Progenitor cell of endocrine pancreas (in vitro differentiated cells): ENCODE results near the gene SLC9C2. TPM values are rescaled to one million over a fixed set of nuclear protein-coding genes. Genes with fewer than 3 reads are reported as not detected.

Source experiments
- DNase-seq: peaks from one replicate; pipeline ENCODE4 v3.0.0; 2021; ENCODE audit warnings: low spot score; ENCODE audit not compliant: unreplicated experiment
- H3K27ac Mint-ChIP-seq: 2 replicates; pipeline ENCODE4 v1.8.0; 2021; ENCODE audit warnings: mild to moderate bottlenecking, moderate library complexity, mixed read lengths
- H3K27me3 Mint-ChIP-seq: 2 replicates; pipeline ENCODE4 v1.8.0; 2021; ENCODE audit warnings: mixed read lengths
- H3K36me3 Mint-ChIP-seq: 2 replicates; pipeline ENCODE4 v1.8.0; 2022; ENCODE audit warnings: mixed read lengths; ENCODE audit not compliant: insufficient read depth
- H3K4me1 Mint-ChIP-seq: 2 replicates; pipeline ENCODE4 v1.8.0; 2021; ENCODE audit warnings: low read depth, mixed read lengths
- H3K4me3 Mint-ChIP-seq: 2 replicates; pipeline ENCODE4 v1.8.0; 2021; ENCODE audit warnings: low read depth, mild to moderate bottlenecking, moderate library complexity, mixed read lengths
- H3K9me3 Mint-ChIP-seq: 2 replicates; pipeline ENCODE4 v1.8.0; 2021; ENCODE audit warnings: low read depth, mixed read lengths
- total RNA-seq: library from RNA; stranded (reverse); gene quantifications from 2 replicates; pipeline ENCODE4 v1.2.1, GENCODE V29; 2021
- TF ChIP-seq, protein P1 (sequence below): fragments of 200-600 bp; sonication (generic); IDR thresholded peaks from one replicate; pipeline ENCODE4 v1.5.0; 2021; ENCODE audit warnings: antibody characterized with exemption, mild to moderate bottlenecking; ENCODE audit not compliant: unreplicated experiment

Gene SLC9C2
- total RNA-seq, 1 donor from 2014 or later, result not detected

DNA sequence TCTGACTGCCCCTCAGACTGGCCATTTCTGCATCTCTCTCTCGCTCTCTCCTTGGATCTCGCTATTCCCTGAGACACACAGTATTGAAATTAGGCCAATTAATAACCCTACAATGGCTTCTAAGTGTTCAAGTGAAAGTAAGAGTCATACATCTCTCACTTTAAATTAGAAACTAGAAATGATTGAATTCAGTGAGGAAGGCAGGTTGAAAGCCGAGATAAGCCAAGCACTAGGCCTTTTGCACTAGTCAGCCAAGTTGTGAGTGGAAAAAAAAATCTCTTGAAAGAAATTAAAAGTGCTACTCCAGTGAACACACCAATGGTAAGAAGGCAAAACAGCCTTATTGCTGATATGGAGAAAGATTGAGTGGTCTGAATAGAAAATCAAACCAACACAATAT lies 51.2 kb downstream of the SLC9C2 start:
- Mint-ChIP-seq H3K27me3 (no peaks in the 10 kb centered on the region), H3K9me3 (no peaks in the 10 kb centered on the region), H3K27ac (no peak overlapping the region), H3K4me1 (peaks cover 15% of the 10 kb centered on the region), H3K4me3 (no peak overlapping the region), H3K36me3 (no peaks in the 10 kb centered on the region)
- TF ChIP-seq, protein P1, sequence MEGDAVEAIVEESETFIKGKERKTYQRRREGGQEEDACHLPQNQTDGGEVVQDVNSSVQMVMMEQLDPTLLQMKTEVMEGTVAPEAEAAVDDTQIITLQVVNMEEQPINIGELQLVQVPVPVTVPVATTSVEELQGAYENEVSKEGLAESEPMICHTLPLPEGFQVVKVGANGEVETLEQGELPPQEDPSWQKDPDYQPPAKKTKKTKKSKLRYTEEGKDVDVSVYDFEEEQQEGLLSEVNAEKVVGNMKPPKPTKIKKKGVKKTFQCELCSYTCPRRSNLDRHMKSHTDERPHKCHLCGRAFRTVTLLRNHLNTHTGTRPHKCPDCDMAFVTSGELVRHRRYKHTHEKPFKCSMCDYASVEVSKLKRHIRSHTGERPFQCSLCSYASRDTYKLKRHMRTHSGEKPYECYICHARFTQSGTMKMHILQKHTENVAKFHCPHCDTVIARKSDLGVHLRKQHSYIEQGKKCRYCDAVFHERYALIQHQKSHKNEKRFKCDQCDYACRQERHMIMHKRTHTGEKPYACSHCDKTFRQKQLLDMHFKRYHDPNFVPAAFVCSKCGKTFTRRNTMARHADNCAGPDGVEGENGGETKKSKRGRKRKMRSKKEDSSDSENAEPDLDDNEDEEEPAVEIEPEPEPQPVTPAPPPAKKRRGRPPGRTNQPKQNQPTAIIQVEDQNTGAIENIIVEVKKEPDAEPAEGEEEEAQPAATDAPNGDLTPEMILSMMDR, result no peak
- DNase-seq, result no peak

DNA sequence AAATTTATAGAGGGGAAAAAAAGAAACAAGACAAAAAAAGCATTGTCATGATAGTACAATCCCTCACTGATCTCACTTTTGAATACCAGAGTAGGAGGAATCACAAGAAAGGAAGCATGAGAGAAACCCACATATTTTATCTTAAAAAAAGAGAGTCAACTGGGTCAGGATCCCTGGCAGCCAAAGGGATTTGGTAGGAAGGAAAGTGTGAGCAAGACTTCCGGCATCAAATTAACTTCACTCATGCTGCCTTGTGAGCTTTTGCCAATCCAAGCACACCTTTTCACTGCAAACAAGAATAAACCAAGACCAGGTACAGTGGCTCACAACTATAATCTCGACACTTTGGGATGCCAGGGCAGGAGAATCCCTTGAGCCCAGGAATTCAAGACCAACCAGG lies 53.1 kb downstream of the SLC9C2 start:
- peaks cover 15% of the 10 kb centered on the region for H3K4me1 Mint-ChIP-seq
- TF ChIP-seq, protein P1, result no peak
- no peaks in the 10 kb centered on the region for H3K27me3 Mint-ChIP-seq
- H3K9me3 Mint-ChIP-seq, result no peaks in the 10 kb centered on the region
- H3K36me3 Mint-ChIP-seq, result no peaks in the 10 kb centered on the region
- no peak overlapping the region for H3K27ac Mint-ChIP-seq
- H3K4me3 Mint-ChIP-seq, result no peak overlapping the region
- no peak for DNase-seq

DNA sequence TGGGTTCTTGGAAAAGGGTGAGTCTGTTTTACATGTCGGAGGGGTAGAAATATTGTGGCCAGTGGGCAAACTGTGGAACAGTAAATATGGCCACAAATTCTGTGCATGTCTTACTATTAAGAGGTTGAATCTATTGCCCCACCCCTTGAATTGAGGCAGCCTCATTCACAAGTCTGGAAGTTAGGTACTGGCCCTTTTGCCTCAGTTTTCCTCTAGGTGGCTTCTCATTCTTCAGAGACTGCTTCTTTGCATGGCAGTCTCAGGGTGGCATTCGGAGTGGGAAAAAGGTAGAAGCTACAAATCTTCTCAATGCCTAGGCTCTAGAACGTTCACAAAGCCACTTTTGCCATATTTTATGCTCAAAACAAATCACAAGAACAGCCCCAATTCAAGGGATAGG lies 57.2 kb downstream of the SLC9C2 start:
- no peak for DNase-seq
- no peaks in the 10 kb centered on the region for H3K36me3 Mint-ChIP-seq
- peaks cover 3% of the 10 kb centered on the region for H3K9me3 Mint-ChIP-seq
- H3K4me1 Mint-ChIP-seq, result peaks cover 15% of the 10 kb centered on the region
- no peak overlapping the region for H3K4me3 Mint-ChIP-seq
- TF ChIP-seq, protein P1, result no peak
- H3K27me3 Mint-ChIP-seq, result no peaks in the 10 kb centered on the region
- H3K27ac Mint-ChIP-seq, result no peak overlapping the region

DNA sequence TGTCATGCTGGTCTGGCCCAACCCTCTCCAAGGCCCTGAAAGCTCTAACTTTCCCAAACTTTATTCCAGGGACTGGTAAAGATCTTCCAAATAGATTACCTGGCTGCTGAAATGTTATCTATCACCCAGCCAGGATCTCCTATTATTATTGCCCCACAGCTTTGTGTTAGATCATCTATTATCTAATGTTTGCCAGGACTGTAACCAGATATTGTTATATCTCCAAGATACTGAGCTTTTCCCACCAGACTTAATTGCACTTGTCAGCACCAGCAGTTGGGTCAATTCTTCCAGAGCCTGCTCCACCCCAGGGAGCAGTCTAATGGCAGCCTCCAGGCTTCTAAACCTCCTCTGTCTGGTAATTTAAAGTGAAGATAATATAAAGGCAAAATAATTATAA lies 66.6 kb downstream of the SLC9C2 start:
- Mint-ChIP-seq H3K4me1 (no peaks in the 10 kb centered on the region), H3K9me3 (no peaks in the 10 kb centered on the region), H3K27me3 (peaks cover 5% of the 10 kb centered on the region), H3K27ac (no peak overlapping the region), H3K4me3 (no peak overlapping the region), H3K36me3 (no peaks in the 10 kb centered on the region)
- TF ChIP-seq, protein P1, result no peak
- no peak for DNase-seq

DNA sequence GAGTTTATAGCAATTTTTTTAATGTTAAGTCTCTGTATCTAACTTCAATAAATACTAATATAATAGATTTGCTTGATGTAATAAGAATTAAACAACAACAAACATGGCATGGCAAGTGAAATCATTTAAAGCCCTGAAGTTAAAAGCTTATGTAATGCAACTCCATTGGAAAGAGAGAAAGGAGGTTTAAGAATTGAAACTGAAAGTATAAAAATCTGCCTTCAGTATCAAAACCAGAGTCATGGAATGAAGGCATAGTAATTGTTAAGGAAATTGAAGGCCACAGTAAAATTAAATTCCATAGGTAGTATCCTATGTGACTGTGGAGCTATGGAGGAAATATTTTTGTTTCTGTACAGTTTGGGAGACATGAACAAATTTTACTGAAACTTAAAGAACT lies 70.6 kb downstream of the SLC9C2 start:
- peaks cover 9% of the 10 kb centered on the region for H3K4me1 Mint-ChIP-seq
- TF ChIP-seq, protein P1, result no peak
- H3K4me3 Mint-ChIP-seq, result no peak overlapping the region
- no peak for DNase-seq
- H3K27ac Mint-ChIP-seq, result no peak overlapping the region
- no peaks in the 10 kb centered on the region for H3K36me3 Mint-ChIP-seq
- no peaks in the 10 kb centered on the region for H3K9me3 Mint-ChIP-seq
- H3K27me3 Mint-ChIP-seq, result no peaks in the 10 kb centered on the region
